ENCODE measurements around the gene CXCL17.
"Not testable (repeated sequence)": the region's sequence is repeated elsewhere in the genome, so short reads cannot be mapped to it uniquely, and the experiment has no call there.

Gene CXCL17

GRCh38 chr19:42465827-42466280 lies 23.1 kb upstream of the CXCL17 start:
- no peak for DNase-seq

GRCh38 chr19:42461700-42462324 lies 19.1 kb upstream of the CXCL17 start:
- DNase-seq = no peak

GRCh38 chr19:42461231-42461630 lies 18.5 kb upstream of the CXCL17 start:
- not testable (repeated sequence) for DNase-seq

- DNase-seq = no peak
Measured at GRCh38 chr19:42459926-42460325, 17.2 kb upstream of the CXCL17 start.

GRCh38 chr19:42455621-42456081 lies 12.9 kb upstream of the CXCL17 start:
- no peak for DNase-seq

GRCh38 chr19:42455086-42455485 lies 12.3 kb upstream of the CXCL17 start:
- DNase-seq = no peak

GRCh38 chr19:42452590-42452989 lies 9.8 kb upstream of the CXCL17 start:
- DNase-seq = peak; percentile 60

- DNase-seq = peak; percentile 93
Measured at GRCh38 chr19:42450314-42450934, 7.7 kb upstream of the CXCL17 start.

GRCh38 chr19:42448306-42448705 lies 5.6 kb upstream of the CXCL17 start:
- not testable (repeated sequence) for DNase-seq

- no peak for DNase-seq
Measured at GRCh38 chr19:42445948-42446347, 3.2 kb upstream of the CXCL17 start.

GRCh38 chr19:42443944-42444398 lies 1.2 kb upstream of the CXCL17 start:
- DNase-seq = no peak

GRCh38 chr19:42441049-42441445 lies 1.7 kb downstream of the CXCL17 start:
- peak; percentile 58 for DNase-seq

- peak; percentile 89 for DNase-seq
Measured at GRCh38 chr19:42440357-42441048, 2.2 kb downstream of the CXCL17 start.

- DNase-seq = no peak
Measured at GRCh38 chr19:42436006-42436405, 6.7 kb downstream of the CXCL17 start.

GRCh38 chr19:42435316-42435715 lies 7.4 kb downstream of the CXCL17 start:
- no peak for DNase-seq

- DNase-seq = peak; percentile 76
Measured at GRCh38 chr19:42433503-42434260, 9.1 kb downstream of the CXCL17 start.

- no peak for DNase-seq
Measured at GRCh38 chr19:42431486-42431885, 11.3 kb downstream of the CXCL17 start.

- no peak for DNase-seq
Measured at GRCh38 chr19:42428676-42429075, 14.1 kb downstream of the CXCL17 start.

GRCh38 chr19:42427313-42427712 lies 15.4 kb downstream of the CXCL17 start, which contains the start of gene LIPE:
Gene LIPE (minus strand): TSS chr19:42427388. CDS start chr19:42427149, 239 bp downstream.
- no peak for DNase-seq

- DNase-seq = no peak
Measured at GRCh38 chr19:42426643-42427042, 16.1 kb downstream of the CXCL17 start.

GRCh38 chr19:42424712-42425131 lies 18.0 kb downstream of the CXCL17 start:
- no peak for DNase-seq

GRCh38 chr19:42424345-42424707 lies 18.4 kb downstream of the CXCL17 start:
- DNase-seq = peak; percentile 39
